GM21576 (cell line): ENCODE results near the gene IFITM5.

Source experiments
- ATAC-seq: cut with Tn5 transposase; IDR thresholded peaks from one replicate; pipeline ENCODE4 v1.9.1; 2021; ENCODE audit warnings: mild to moderate bottlenecking, moderate library complexity; ENCODE audit not compliant: unreplicated experiment

The IFITM5 gene

GRCh38 chr11:285021-285893 lies 14.1 kb downstream of the IFITM5 start:
- ATAC-seq: no peak

GRCh38 chr11:284105-285020 lies 15.0 kb downstream of the IFITM5 start:
- ATAC-seq: no peak

- ATAC-seq: no peak
Observed at GRCh38 chr11:283405-284104, 15.8 kb downstream of the IFITM5 start.

GRCh38 chr11:282630-283360 lies 16.5 kb downstream of the IFITM5 start:
- no peak for ATAC-seq

DNA sequence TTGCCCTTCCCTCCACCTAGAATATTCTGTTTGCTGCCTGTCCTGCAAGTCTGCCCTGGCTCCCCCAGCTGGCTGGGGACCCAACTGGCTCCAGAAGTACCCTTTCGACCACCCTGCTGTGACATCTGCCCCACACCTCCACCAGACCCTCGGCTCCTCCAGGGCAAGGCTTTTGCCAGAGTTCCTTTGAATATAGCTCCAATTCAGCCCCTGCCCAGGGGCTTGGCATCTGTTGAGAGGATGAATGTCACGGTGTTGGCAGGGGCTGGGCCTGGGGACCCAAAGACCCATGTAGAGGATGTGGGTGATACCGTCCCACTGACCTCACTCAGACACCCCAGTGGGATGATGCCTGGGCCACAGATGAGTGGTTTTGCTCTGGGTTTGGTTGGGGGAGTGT lies 17.2 kb downstream of the IFITM5 start:
- no peak for ATAC-seq

DNA sequence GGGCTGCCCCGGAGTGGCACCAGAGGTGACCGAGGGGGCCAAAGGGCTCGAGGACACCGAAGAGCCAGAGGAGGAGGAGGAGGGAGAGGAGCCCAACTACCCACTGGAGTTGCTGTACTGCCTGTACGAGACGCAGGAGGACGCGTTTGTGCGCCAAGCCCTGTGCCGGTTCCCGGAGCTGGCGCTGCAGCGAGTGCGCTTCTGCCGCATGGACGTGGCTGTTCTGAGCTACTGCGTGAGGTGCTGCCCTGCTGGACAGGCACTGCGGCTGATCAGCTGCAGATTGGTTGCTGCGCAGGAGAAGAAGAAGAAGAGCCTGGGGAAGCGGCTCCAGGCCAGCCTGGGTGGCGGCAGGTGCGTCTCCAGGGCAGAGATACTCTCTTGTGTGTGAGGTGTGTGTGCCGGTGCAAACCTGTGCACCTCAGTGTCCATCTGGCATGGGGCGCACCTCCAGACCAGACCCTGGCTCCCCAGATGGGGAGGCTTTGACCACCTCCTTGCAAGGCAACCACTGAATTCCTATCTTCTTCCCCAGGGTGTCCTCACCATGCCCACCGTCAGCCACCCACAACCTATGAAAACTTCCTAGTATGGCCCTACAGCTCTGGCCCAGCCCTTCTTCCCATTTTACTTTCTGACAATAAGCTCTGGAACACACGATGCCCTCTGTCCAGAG lies 17.7 kb downstream of the IFITM5 start:
- ATAC-seq: no peak

DNA sequence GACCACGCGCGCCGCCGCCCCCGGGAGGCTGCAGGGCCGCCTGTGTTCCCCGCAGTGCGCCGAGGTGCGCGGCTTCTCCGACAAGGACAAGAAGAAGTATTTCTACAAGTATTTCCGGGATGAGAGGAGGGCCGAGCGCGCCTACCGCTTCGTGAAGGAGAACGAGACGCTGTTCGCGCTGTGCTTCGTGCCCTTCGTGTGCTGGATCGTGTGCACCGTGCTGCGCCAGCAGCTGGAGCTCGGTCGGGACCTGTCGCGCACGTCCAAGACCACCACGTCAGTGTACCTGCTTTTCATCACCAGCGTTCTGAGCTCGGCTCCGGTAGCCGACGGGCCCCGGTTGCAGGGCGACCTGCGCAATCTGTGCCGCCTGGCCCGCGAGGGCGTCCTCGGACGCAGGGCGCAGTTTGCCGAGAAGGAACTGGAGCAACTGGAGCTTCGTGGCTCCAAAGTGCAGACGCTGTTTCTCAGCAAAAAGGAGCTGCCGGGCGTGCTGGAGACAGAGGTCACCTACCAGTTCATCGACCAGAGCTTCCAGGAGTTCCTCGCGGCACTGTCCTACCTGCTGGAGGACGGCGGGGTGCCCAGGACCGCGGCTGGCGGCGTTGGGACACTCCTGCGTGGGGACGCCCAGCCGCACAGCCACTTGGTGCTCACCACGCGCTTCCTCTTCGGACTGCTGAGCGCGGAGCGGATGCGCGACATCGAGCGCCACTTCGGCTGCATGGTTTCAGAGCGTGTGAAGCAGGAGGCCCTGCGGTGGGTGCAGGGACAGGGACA lies 18.4 kb downstream of the IFITM5 start:
- ATAC-seq: no peak

- ATAC-seq: no peak
Observed at GRCh38 chr11:279966-280705, 19.2 kb downstream of the IFITM5 start.

DNA sequence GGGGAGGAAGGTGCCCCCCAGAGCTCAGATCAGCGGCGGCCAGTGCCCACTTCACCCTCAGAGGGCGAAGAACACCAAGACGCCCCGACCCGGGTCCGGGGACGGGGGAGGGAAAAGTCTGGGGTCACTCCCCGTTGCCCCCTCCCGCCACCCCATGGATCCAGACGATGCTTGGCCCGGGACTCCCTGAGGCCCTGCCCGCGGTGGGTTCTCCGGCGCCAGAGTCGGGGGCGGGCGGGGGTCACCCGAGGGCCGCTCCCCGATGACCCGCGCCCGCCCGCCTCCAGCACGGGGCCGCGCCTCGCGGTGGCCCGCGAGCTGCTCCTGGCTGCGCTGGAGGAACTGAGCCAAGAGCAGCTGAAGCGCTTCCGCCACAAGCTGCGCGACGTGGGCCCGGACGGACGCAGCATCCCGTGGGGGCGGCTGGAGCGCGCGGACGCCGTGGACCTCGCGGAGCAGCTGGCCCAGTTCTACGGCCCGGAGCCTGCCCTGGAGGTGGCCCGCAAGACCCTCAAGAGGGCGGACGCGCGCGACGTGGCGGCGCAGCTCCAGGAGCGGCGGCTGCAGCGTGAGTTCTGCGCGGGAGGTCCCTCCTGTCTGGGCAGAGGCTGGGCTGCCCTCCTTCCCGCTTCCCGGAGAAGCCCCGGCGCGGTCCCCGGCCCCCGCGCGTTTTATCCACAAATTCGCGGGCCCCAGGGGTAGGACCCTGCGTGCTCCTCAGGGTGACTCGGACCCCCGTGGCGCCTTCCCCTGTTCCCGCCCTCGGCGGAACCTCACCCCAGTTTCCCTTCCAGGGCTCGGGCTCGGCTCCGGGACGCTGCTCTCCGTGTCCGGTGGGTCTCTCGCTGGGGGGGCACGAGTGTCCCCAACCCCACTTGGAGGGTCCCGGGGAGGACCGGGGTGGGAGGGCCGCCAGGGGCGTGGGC lies 20.0 kb downstream of the IFITM5 start:
- ATAC-seq: no peak

GRCh38 chr11:278001-278951 lies 21.1 kb downstream of the IFITM5 start, which contains the start of gene NLRP6:
Gene NLRP6, plus strand, starts transcription at chr11:278407. Its CDS starts 163 bp downstream, at chr11:278570.
- no peak for ATAC-seq

GRCh38 chr11:276219-276618 lies 23.1 kb downstream of the IFITM5 start:
- ATAC-seq: no peak

DNA sequence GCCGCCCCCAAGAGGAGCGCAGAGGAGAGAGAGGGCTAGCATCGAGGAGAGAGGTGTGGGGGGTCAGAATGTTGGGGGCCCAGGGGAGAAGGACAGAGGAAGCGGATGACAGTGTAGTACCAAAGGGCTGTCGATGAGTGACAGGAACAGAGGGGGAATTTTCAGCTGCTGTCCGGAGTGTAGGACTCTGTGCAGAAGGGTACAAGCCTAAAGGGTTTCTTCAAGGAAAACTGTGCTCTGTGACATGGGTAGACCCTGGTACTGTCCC lies 26.5 kb downstream of the IFITM5 start:
- ATAC-seq: no peak

GRCh38 chr11:272195-272930 lies 27.0 kb downstream of the IFITM5 start:
- no peak for ATAC-seq

- ATAC-seq: no peak
Observed at GRCh38 chr11:271319-271715, 28.0 kb downstream of the IFITM5 start.

DNA sequence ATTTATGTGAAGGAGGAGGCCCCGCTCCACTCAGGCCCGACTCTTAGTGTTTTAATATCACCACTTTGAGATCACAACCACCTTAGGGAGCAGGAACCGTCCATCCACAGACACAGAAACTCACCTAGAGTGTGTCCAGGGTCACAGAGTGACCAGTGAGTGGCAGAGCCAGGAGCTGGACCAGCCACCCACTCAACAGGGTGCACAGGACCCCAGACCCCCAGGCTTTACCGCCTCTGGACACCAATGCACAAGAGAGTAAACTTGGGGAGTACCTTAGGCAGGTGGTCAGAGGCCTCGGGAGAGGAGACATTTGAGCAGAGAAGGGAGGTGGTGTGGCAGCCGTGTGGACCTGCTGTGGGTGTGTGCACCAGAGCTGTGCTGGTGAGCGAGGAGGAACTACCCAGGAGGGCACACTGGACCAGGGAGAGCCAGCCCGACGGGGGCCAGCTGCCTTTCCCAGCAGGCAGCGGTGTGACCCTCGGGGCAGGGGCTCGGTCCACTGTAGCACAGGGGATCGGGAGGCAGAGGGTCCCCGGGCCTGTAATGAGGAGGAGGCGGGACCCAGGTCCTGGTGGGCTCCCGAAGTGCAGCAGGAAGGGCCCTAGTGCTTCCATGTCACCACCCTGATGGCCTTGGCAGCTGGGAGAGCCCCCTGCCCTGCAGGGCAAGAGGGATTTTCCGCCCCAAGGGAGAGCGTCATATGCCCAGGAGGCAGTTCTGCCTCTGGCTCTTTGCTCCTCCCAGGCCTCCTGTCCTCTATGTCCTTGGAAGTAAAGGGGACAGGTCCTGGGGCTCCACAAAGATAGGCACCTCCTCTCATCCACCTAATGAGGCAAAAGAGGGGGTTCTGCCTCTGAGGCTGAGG lies 28.6 kb downstream of the IFITM5 start:
- no peak for ATAC-seq
